NCI-H128 (cell line): ENCODE results near the gene KCNMA1.

ENCODE experiments used
- DNase-seq: peaks from one replicate; lab custom pipeline; 2025; ENCODE audit not compliant: unreplicated experiment; lab: John Stamatoyannopoulos, UW

The KCNMA1 gene

DNA sequence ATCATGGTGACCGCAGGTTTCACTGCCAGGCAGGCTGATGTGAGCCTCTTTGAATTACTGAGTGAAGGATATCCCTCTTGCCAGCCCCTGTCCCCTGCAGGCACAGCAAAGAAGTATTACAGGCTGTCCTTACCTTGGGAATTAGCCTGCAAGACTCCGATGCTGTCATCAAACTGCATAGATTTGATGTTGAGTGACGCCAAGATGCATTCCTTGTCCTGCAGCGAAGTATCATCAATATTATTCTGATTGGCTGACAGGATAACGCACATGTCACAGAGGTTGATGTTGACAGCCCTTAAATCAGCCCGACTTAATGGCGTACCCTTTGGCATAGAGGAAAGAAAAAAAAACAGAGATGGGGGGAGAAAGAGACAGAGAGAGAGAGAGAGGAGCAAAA is 693.0 kb downstream of the KCNMA1 start:
- DNase-seq = no peak

GRCh38 chr10:76942628-76943416 is 694.8 kb downstream of the KCNMA1 start:
- no peak for DNase-seq

- DNase-seq = no peak
Measured at GRCh38 chr10:76939933-76940468, 697.6 kb downstream of the KCNMA1 start.

- no peak for DNase-seq
Measured at GRCh38 chr10:76937181-76937600, 700.4 kb downstream of the KCNMA1 start.

- DNase-seq = no peak
Measured at GRCh38 chr10:76935941-76936613, 701.5 kb downstream of the KCNMA1 start.

GRCh38 chr10:76928565-76928964 is 709.0 kb downstream of the KCNMA1 start:
- DNase-seq = no peak

- DNase-seq = no peak
Measured at GRCh38 chr10:76925636-76926405, 711.8 kb downstream of the KCNMA1 start.

- no peak for DNase-seq
Measured at GRCh38 chr10:76922666-76923065, 714.9 kb downstream of the KCNMA1 start.

DNA sequence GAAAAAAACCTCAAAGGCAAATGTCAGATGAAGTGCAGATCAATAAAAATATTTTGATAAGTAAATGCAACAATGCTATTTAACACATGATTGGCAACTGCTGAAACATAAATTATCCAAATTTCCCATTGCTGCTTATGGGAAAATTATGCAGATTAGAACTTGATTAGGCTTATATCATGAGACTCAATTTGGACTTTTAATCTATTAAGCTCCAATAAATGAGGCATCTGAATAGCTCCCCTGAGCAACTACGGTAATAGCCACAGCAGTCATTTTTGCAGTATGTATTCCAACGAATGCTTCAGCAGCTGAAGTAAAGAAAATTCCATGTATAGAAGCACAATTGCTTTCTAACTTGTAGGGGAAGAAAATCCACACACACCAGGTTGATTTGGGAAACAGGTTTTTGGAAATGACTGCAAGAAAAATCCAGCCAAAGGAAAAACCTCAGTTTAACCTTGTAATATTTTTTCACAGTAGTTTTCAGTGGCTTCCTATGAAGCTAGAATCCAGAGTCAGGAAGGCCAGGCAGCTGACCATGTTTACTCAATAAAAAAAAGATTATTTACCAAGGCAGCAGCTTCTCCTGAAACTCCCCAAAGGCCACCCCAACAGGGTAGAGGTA is 716.1 kb downstream of the KCNMA1 start:
- no peak for DNase-seq

DNA sequence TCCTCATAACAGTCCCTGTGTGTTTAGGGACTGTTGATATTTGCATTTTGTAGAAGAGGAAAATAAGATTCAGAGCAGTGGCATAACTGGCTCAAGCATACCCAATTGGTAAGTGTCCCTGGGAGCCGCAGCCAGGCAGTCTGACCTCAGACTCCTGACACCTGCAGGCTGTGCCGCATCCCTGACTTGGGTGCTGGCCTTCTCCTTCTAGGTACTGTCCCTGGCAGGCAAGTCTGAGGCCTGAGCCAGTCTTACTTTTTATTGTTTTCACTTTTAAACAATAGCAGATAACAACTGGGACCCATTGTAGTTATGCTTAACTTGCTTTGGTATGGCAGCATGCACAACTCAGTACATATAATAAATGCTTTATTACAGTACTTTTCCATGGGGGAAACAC is 717.0 kb downstream of the KCNMA1 start:
- DNase-seq = no peak

- DNase-seq = no peak
Measured at GRCh38 chr10:76918106-76918505, 719.5 kb downstream of the KCNMA1 start.

GRCh38 chr10:76917071-76917470 is 720.5 kb downstream of the KCNMA1 start:
- no peak for DNase-seq

GRCh38 chr10:76916536-76916935 is 721.1 kb downstream of the KCNMA1 start:
- no peak for DNase-seq

DNA sequence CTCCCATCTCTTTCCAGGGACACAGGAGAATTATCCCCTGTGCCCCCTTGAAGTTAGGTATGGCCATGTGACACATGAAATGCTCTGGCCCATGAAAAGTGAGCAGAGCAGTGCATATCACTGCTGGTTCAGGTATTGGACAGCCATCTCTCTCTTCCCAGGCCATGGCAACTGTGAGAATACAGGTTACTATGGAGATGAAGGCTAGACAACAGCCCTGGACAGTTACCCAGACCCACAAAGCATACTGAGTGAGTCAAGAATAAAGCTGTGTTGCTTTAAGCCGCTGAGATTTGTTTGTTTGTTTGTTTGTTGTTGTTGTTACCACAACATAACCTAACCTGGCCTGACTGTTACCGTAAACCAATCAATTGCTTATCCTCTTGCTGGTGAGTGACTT is 722.3 kb downstream of the KCNMA1 start:
- DNase-seq = no peak

DNA sequence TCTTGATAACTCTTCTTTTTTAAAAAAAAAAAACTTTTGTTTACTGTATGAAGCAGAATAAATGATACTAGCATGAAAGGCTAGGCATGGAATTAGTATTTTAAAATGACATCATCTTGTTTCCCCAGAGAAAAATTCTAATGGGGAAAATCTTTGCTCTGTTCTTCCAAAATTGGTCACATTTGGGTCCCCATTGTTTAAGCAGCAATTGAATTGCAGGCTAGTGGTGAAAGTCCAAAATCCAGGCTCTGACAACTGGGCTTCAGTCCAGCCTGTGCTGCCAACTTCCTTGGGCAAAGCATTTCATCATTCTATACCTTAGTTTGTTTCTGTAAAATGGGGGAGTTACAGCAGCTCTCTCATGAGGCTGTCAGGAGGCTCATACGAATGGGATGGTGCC is 726.4 kb downstream of the KCNMA1 start:
- no peak for DNase-seq

DNA sequence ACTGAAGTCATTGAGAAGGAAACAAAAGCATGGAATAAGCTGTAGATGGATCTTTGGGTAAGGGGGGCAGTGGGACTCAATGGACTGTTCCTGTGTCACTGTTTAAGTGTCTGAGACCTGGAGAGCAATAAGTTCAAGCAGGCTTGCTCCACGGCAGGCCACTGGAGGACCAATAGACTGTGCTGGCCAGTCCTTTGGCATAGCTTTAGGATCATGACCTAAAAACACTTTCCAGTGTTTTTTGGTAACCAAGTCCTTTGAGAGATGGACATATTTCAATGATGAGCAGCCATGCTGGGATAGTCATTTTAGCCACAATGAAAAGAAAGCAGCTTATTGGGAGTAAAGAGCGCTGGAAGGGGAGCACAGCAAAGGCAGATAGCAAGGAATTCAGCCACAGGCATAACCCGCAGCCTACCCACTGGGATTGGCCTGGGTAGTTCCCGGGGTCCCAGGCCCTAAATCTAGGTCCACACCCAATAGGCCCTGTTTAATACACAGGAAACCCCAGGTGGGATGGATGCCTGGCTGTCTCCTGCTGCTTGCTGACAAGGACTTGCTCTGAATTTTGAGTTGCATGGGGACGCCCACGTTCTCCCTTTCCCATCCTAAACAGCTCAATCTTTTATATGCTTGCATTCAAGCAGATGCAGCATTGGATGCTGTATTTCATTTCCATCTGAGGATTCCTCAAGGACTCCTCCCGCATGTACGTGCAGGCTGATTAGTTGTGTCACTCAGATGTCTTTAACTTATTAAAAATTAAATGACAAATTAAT is 727.2 kb downstream of the KCNMA1 start:
- DNase-seq = no peak

GRCh38 chr10:76906256-76906655 is 731.4 kb downstream of the KCNMA1 start:
- DNase-seq = no peak

DNA sequence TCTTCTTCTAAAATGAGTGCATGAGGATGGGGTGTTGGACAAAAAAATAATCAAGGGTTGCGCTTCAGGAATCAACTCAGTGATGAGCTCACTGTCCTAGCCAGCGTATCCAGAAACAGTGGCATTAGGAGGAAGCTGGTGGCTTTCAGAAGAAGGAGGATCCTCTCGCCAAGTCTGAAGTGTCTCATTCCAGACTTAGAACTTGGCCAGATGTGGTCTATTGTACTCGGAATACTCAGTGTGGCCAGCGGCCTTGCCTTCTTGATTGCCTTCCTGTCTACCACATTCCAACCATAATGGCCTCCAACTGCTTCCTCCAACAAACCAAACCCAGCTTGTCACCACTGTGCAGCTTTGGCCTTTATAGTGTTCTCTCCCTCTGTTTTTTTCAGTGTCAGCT is 732.4 kb downstream of the KCNMA1 start:
- no peak for DNase-seq

- no peak for DNase-seq
Measured at GRCh38 chr10:76903387-76903945, 734.1 kb downstream of the KCNMA1 start.

GRCh38 chr10:76902949-76903348 is 734.7 kb downstream of the KCNMA1 start:
- DNase-seq = no peak
